ENCODE results near the gene M1AP. TPM values are rescaled to one million over a fixed set of nuclear protein-coding genes. Genes with fewer than 3 reads are reported as not detected.

The M1AP gene
- not detected in 2 replicates for total RNA-seq

DNA sequence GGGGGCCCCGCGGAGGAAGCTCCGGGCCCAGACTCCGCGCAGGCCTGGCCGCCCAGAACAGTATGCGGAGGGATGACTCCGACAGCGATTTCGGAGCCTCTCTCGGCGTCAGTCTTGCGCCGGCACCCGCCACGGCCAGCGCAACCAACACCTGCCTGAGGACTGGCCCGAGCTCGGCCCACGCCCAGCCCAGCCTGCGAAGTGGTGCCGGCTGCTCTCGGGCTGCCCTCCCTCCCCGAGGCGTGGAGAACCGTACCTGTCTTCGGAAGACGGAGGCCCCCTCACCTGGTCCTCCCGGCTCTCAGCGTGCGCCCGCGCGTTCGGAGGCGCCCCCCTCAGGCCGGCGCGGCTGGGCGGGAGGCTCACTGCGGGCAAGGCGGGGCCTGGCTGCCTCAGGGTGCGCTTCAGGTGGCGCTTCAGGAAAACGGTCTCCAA lies at the start of gene M1AP:
Gene M1AP, minus strand, starts transcription at position 322 of the 435 bp plus-strand sequence. CDS start 8,055 bp downstream, outside the sequence.

DNA sequence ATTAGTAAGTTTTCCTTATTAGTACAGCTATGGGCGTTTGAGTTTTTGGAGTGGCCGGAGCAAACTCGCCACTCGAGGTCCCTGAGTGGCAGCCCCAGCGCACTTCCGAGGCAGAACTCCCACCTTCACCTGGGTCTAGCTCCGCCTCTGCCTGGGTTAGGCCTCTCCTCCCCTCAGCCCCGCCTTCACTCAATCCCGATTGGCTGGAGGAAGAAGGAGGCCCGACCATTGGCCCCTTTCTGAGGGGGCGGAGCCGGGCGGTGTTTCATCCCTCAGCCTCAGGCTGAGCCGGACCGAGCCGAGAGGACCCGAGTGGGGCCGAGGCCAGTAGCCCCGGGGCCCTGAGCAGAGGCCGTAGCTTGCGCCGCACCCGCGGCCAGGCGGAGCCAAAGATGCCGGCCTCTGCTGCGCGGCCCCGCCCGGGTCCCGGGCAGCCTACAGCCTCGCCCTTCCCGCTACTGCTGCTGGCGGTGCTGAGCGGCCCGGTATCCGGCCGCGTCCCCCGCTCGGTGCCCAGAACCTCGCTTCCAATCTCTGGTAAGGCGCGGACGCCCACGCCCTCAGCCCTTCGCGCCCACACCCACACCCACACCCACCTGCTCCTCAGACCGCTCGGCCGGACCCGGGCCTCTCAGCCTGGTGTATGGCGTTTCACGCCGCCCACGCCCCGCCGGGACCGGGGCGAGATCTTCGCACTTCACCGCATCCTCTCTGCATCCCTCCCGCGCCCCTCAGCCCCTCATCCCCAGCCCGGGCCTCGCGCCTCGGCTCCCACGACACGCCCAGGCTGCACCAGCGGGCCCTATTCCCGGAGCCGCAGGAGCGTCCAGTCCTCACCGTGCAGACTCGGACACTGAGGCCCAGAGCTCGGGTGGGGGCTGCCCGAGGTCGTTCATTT lies 6.1 kb upstream of the M1AP start, which contains the start of gene SEMA4F:
Gene SEMA4F, plus strand, starts transcription at position 263 of the 898 bp plus-strand sequence. Its CDS starts 130 bp downstream, at position 393.

GRCh38 chr2:74553892-74554819 lies 94.0 kb downstream of the M1AP start, which contains the start of the genes DOK1 and LOXL3:
TSS of gene DOK1 (plus strand) at chr2:74554720. CDS start at chr2:74554755, 35 bp downstream.
TSS of gene LOXL3 (minus strand) at chr2:74553942. CDS start at chr2:74552634, 1,308 bp downstream.

GRCh38 chr2:74529357-74530238 lies 118.5 kb downstream of the M1AP start, which contains the start of the genes AUP1 and HTRA2:
TSS of gene AUP1 (minus strand) at chr2:74529706. CDS start at chr2:74529629, 77 bp downstream.
TSS of gene HTRA2 (plus strand) at chr2:74529933. CDS start at chr2:74530007, 74 bp downstream.

GRCh38 chr2:74525717-74526648 lies 122.1 kb downstream of the M1AP start, which contains the start of gene DQX1:
TSS of gene DQX1 (minus strand) at chr2:74526231. CDS start at chr2:74525729, 502 bp downstream.

GRCh38 chr2:74514368-74515270 lies 133.5 kb downstream of the M1AP start, which contains the start of gene TLX2:
TSS of gene TLX2 (plus strand) at chr2:74514450. CDS start at chr2:74514807, 357 bp downstream.

Other genes starting within 250 kb of the M1AP start
- under 0.01 and 0.49 TPM in 2 replicates for gene C2orf81, start 226.7 kb downstream of the M1AP start, total RNA-seq
- gene WDR54, start 226.6 kb downstream of the M1AP start, total RNA-seq = 30.6 and 40.4 TPM in 2 replicates
- 14.4 and 17.7 TPM in 2 replicates for gene RTKN, start 206.4 kb downstream of the M1AP start, total RNA-seq
- 7.5 and 23.3 TPM in 2 replicates for gene INO80B, start 193.2 kb downstream of the M1AP start, total RNA-seq
- 63.4 and 67.9 TPM in 2 replicates for gene WBP1, start 189.9 kb downstream of the M1AP start, total RNA-seq
- 78.3 and 84.1 TPM in 2 replicates for gene MOGS, start 182.9 kb downstream of the M1AP start, total RNA-seq
- gene MRPL53, start 175.7 kb downstream of the M1AP start, total RNA-seq = 28.7 and 37.1 TPM in 2 replicates
- 6.0 and 11.0 TPM in 2 replicates for gene CCDC142, start 165.3 kb downstream of the M1AP start, total RNA-seq
- 16.8 and 20.0 TPM in 2 replicates for gene TTC31, start 165.2 kb downstream of the M1AP start, total RNA-seq
- 1.6 and 2.1 TPM in 2 replicates for gene LBX2, start 148.7 kb downstream of the M1AP start, total RNA-seq
- gene PCGF1, start 140.6 kb downstream of the M1AP start, total RNA-seq = 8.6 and 13.2 TPM in 2 replicates
- gene TLX2, start 133.9 kb downstream of the M1AP start, total RNA-seq = not detected in 2 replicates
- not detected in 2 replicates for gene DQX1, start 122.1 kb downstream of the M1AP start, total RNA-seq
- gene AUP1, start 118.6 kb downstream of the M1AP start, total RNA-seq = 77.1 and 80.5 TPM in 2 replicates
- 10.9 and 32.0 TPM in 2 replicates for gene HTRA2, start 118.4 kb downstream of the M1AP start, total RNA-seq
- 76.8 and 97.7 TPM in 2 replicates for gene LOXL3, start 94.4 kb downstream of the M1AP start, total RNA-seq
- 27.6 and 30.6 TPM in 2 replicates for gene DOK1, start 93.6 kb downstream of the M1AP start, total RNA-seq
- 7.0 and 9.9 TPM in 2 replicates for gene SEMA4F, start 5.9 kb upstream of the M1AP start, total RNA-seq
- 36.5 and 50.1 TPM in 2 replicates for gene HK2, start 185.8 kb upstream of the M1AP start, total RNA-seq